Stomach (tissue), 4 donors: ENCODE results near the gene WFDC12.

Experiments used
- EP300 ChIP-seq: sonication (generic); formaldehyde crosslinking; IDR thresholded peaks from one replicate; pipeline ENCODE4 v1.6.1; 2017; ENCODE audit warnings: antibody characterized with exemption
- POLR2A ChIP-seq, 4 donors: fragments of 450-650 bp; IDR thresholded peaks; one replicate each; pipeline ENCODE4 v1.6.1; 2016; ENCODE audit warnings: antibody characterized with exemption in 4 of 4, control low read depth in 2 of 4, mild to moderate bottlenecking in 1 of 4, moderate library complexity in 1 of 4
- POLR2AphosphoS5 ChIP-seq, 3 donors: sonication (generic); formaldehyde crosslinking; IDR thresholded peaks; one replicate each; pipeline ENCODE4 v1.6.1; 2016; ENCODE audit warnings: antibody characterized with exemption in 3 of 3
- TF ChIP-seq, protein P1 (sequence below), 7 experiments: fragments of 450-650 bp in 4 of 7; fragments of 200-600 bp in 3 of 7; sonication (generic) in 3 of 7; IDR thresholded peaks; one replicate each; pipeline ENCODE4 v1.5.1; 2016 to 2019; ENCODE audit warnings: antibody characterized with exemption in 7 of 7, control low read depth in 2 of 7, mild to moderate bottlenecking in 1 of 7

DNA sequence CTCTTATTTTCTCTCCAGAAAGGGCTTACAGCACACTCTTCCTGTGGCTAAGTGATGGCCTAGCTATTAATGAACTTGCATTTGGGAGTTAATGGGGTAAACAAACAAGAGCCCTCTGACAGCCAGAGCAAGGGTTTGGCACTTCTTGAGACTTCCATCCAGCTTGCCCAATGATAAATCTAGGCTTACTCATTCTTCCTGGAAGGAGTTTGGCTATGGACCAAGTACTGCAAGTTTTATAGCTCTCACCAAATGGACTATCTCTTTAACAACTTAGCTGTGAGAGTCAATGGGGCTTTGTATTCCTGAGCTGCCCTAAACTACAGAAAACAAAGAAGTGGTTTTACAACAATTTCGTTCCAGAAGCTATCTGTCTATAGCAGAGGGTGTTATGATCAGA is 33.7 kb upstream of the WFDC12 start:
- no peak for TF ChIP-seq EP300
- TF ChIP-seq, protein P1, sequence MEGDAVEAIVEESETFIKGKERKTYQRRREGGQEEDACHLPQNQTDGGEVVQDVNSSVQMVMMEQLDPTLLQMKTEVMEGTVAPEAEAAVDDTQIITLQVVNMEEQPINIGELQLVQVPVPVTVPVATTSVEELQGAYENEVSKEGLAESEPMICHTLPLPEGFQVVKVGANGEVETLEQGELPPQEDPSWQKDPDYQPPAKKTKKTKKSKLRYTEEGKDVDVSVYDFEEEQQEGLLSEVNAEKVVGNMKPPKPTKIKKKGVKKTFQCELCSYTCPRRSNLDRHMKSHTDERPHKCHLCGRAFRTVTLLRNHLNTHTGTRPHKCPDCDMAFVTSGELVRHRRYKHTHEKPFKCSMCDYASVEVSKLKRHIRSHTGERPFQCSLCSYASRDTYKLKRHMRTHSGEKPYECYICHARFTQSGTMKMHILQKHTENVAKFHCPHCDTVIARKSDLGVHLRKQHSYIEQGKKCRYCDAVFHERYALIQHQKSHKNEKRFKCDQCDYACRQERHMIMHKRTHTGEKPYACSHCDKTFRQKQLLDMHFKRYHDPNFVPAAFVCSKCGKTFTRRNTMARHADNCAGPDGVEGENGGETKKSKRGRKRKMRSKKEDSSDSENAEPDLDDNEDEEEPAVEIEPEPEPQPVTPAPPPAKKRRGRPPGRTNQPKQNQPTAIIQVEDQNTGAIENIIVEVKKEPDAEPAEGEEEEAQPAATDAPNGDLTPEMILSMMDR (IDR thresholded peaks at IDR 0.05), result no peak
- no peak for TF ChIP-seq POLR2A (IDR thresholded peaks at IDR 0.05)
- TF ChIP-seq POLR2AphosphoS5 (IDR thresholded peaks at IDR 0.05), result no peak
